BE2C (cell line): ENCODE results near the gene TNFSF12.

ENCODE experiments used
- DNase-seq: peaks from one replicate; pipeline ENCODE4 v3.0.0-alpha.2; 2020
- H3K27me3 ChIP-seq: fragments of 250-450 bp; sonication (Bioruptor Pico); 2 replicates; pipeline ENCODE4 v1.5.1; 2020; ENCODE audit warnings: mild to moderate bottlenecking
- H3K36me3 ChIP-seq: fragments of 250-450 bp; sonication (Bioruptor Pico); 2 replicates; pipeline ENCODE4 v1.5.1; 2020; ENCODE audit warnings: mild to moderate bottlenecking
- H3K4me1 ChIP-seq: fragments of 250-450 bp; sonication (Bioruptor Pico); 2 replicates; pipeline ENCODE4 v1.5.1; 2020
- H3K4me3 ChIP-seq: 2 replicates; pipeline ENCODE4 v1.5.1; 2011; ENCODE audit warnings: low read depth, low read length
- H3K9me3 ChIP-seq: fragments of 250-450 bp; sonication (Bioruptor Pico); 2 replicates; pipeline ENCODE4 v1.5.1; 2020
- TF ChIP-seq, protein P1 (sequence below): IDR thresholded peaks from 2 replicates; pipeline ENCODE4 v1.5.1; 2012; ENCODE audit warnings: mild to moderate bottlenecking, low read depth, low read length

Gene TNFSF12

GRCh38 chr17:7559320-7560171 is 10.7 kb downstream of the TNFSF12 start:
- Histone ChIP-seq H3K9me3 (no peaks in the 10 kb centered on the region), H3K4me1 (no peaks in the 10 kb centered on the region; the same call in 1 of the 2 replicates), H3K27me3 (no peaks in the 10 kb centered on the region), H3K4me3 (no peak overlapping the region), H3K36me3 (peaks cover 6% of the 10 kb centered on the region; the same call in 1 of the 2 replicates)
- TF ChIP-seq, protein P1, sequence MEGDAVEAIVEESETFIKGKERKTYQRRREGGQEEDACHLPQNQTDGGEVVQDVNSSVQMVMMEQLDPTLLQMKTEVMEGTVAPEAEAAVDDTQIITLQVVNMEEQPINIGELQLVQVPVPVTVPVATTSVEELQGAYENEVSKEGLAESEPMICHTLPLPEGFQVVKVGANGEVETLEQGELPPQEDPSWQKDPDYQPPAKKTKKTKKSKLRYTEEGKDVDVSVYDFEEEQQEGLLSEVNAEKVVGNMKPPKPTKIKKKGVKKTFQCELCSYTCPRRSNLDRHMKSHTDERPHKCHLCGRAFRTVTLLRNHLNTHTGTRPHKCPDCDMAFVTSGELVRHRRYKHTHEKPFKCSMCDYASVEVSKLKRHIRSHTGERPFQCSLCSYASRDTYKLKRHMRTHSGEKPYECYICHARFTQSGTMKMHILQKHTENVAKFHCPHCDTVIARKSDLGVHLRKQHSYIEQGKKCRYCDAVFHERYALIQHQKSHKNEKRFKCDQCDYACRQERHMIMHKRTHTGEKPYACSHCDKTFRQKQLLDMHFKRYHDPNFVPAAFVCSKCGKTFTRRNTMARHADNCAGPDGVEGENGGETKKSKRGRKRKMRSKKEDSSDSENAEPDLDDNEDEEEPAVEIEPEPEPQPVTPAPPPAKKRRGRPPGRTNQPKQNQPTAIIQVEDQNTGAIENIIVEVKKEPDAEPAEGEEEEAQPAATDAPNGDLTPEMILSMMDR, result no peak
- DNase-seq, result no peak

GRCh38 chr17:7560172-7561027 is 11.5 kb downstream of the TNFSF12 start:
- Histone ChIP-seq H3K4me3 (no peak overlapping the region), H3K9me3 (no peaks in the 10 kb centered on the region), H3K36me3 (peaks cover 9% of the 10 kb centered on the region), H3K4me1 (no peaks in the 10 kb centered on the region; the same call in 1 of the 2 replicates), H3K27me3 (no peaks in the 10 kb centered on the region)
- TF ChIP-seq, protein P1, result peak; percentile 14; the same call in 1 of the 2 replicates
- no peak for DNase-seq

- H3K4me1 ChIP-seq, result no peaks in the 10 kb centered on the region; the same call in 1 of the 2 replicates
Observed at GRCh38 chr17:7561028-7561575, 12.2 kb downstream of the TNFSF12 start.

DNA sequence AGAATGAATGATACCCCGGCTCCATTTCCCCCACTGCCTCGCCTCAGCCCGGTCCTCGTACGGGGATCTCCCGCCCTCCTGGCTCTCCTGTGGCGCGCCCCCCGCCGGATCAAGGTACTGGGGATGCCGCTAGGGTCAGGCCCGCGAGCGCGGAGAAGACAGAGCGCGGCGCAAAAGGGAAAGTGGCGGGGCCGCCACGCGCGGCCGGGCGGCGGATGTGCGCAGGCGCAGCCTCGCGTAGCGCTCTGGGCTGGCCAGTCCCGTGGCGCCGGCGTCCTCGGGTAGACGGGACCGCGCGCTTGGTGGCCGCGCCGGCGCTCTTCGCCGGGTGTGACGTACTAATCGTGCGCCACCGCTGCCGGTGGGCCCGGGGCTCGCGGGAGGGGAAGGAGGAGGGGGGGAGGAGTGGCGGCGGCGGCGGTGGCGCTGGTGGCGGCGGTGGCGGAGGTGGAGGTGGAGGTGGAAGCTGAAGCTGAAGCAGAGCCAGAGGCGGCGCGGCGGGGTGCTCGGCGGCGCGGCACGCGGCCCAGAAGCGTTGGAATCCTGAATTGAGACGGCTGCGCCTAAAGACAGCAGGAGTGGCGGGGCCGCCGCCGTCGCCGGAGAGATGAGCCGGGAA is 12.8 kb downstream of the TNFSF12 start, which contains the start of gene SENP3:
SENP3 (plus strand) TSS at position 331 of the 619 bp plus-strand sequence. CDS start 1,158 bp downstream, outside the sequence.
- Histone ChIP-seq H3K9me3 (no peaks in the 10 kb centered on the region), H3K36me3 (peaks cover 11% of the 10 kb centered on the region), H3K27me3 (no peaks in the 10 kb centered on the region), H3K4me1 (no peaks in the 10 kb centered on the region; the same call in 1 of the 2 replicates), H3K4me3 (peak within 1 kb of the TSS; percentile 74)
- TF ChIP-seq, protein P1, result no peak
- peak; percentile 87 for DNase-seq

More at GRCh38 chr17:7561028-7561575, 12.2 kb downstream of the TNFSF12 start:
- H3K36me3 ChIP-seq, result peaks cover 11% of the 10 kb centered on the region
- H3K27me3 ChIP-seq, result no peaks in the 10 kb centered on the region
- DNase-seq, result peak; percentile 82
- no peaks in the 10 kb centered on the region for H3K9me3 ChIP-seq
- peak overlapping the region; percentile 74 for H3K4me3 ChIP-seq
- TF ChIP-seq, protein P1, result peak; percentile 55

DNA sequence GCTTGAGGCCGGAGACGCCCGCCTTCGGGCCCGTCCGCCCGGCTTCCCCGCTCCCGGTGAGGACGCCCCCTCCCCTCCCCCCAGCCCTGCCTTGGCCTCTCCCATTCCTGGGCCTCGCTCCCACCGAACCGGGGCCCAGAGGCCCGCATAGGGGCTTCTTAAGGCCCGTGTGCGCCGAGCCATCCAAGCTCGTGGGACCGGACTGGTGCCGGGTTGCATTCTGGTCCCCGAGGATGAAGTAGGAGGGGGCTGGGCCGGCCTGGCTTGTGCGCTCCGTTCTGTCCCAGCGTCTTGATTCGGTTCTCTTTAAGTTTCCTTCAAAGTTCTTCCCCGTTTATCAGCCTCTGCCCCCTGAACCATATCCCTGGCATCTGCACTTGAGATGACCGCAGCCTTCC is 13.3 kb downstream of the TNFSF12 start:
- DNase-seq, result no peak
- H3K9me3 ChIP-seq, result no peaks in the 10 kb centered on the region
- TF ChIP-seq, protein P1, result no peak
- H3K27me3 ChIP-seq, result no peaks in the 10 kb centered on the region
- no peaks in the 10 kb centered on the region; the same call in 1 of the 2 replicates for H3K4me1 ChIP-seq
- H3K4me3 ChIP-seq, result peak overlapping the region; percentile 74
- H3K36me3 ChIP-seq, result peaks cover 11% of the 10 kb centered on the region
